Measurements from ENCODE around the gene RNF220. TPM values are rescaled to one million over a fixed set of nuclear protein-coding genes. Genes with fewer than 3 reads are reported as not detected.

The RNF220 gene
- total and polyA plus RNA-seq, 2 of the 13 experiments (the other 11 are each of a cell fraction or from before 2014, with no cell fraction given), result 48.2 to 72.1 TPM

DNA sequence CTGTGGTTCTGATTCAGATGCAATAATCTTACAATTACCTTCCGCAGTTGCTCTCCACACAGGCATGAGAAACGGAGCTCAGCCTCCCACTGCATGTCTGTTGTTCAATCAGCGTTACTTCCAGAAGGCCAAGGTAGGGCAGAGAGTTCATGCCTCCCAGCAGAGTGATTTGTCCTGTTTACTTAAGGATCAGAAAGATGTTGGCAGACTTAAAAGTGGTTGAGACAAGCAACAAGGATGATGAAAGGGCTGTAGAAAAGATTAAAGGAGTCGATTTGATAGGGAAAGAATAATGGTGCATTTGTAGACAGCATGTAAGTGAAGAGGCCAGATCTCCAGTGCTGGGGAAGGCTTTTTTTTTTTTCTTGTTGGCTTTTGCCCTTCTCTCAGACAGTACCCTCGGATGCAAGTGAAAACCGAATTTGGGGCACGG, 296.1 kb downstream of the RNF220 start (continued):
- no peak for TF ChIP-seq ZNF615 (CRISPR knock-in tag; IDR thresholded peaks at IDR 0.05; ENCODE audit: borderline replicate concordance)
- TF ChIP-seq NR2F1 (CRISPR knock-in tag; IDR thresholded peaks at IDR 0.05), result peak in 1 of 2 experiments; percentile 49; a peak in 1 of 4 replicates
- no peak for TF ChIP-seq CENPT (CRISPR knock-in tag; IDR thresholded peaks at IDR 0.05; ENCODE audit: low read depth)
- TF ChIP-seq ONECUT2 (CRISPR knock-in tag; IDR thresholded peaks at IDR 0.05), result no peak
- TF ChIP-seq ZNF484 (CRISPR knock-in tag; IDR thresholded peaks at IDR 0.05; ENCODE audit: borderline replicate concordance, low read depth), result no peak
- no peak for TF ChIP-seq ZNF598 (CRISPR knock-in tag; IDR thresholded peaks at IDR 0.05; ENCODE audit: borderline replicate concordance)
- no peak for TF ChIP-seq PHF20 (CRISPR knock-in tag; IDR thresholded peaks at IDR 0.05)
- TF ChIP-seq SP1 (IDR thresholded peaks at IDR 0.05), result no peak
- TF ChIP-seq SP1 (CRISPR knock-in tag; IDR thresholded peaks at IDR 0.05), result no peak
- TF ChIP-seq NR2F6 (IDR thresholded peaks at IDR 0.05), result peak; percentile 84
- TF ChIP-seq NR2F6 (CRISPR knock-in tag; IDR thresholded peaks at IDR 0.05), result peak; percentile 76
- no peak for TF ChIP-seq NRL (CRISPR knock-in tag; IDR thresholded peaks at IDR 0.05; ENCODE audit: borderline replicate concordance)
- TF ChIP-seq ZNF382 (CRISPR knock-in tag; IDR thresholded peaks at IDR 0.05; ENCODE audit: borderline replicate concordance), result no peak
- peak; percentile 32; the same call in 1 of the 2 replicates for TF ChIP-seq SALL1 (CRISPR knock-in tag; IDR thresholded peaks at IDR 0.05)
- no peak for TF ChIP-seq GLI4 (CRISPR knock-in tag; IDR thresholded peaks at IDR 0.05; ENCODE audit: borderline replicate concordance)
- TF ChIP-seq HDAC1 (CRISPR knock-in tag; IDR thresholded peaks at IDR 0.05), result peak; percentile 54; the same call in 1 of the 2 replicates
- no peak for TF ChIP-seq ZKSCAN1 (IDR thresholded peaks at IDR 0.05; ENCODE audit: low read length)
- no peak for TF ChIP-seq SALL2 (CRISPR knock-in tag; IDR thresholded peaks at IDR 0.05)
- no peak for TF ChIP-seq ZNF101 (CRISPR knock-in tag; IDR thresholded peaks at IDR 0.05; ENCODE audit: borderline replicate concordance, low read depth)
- 0 out of 2 replicates have a peak, but pooled peaks have one; percentile 50 for TF ChIP-seq SNAPC2 (CRISPR knock-in tag; IDR thresholded peaks at IDR 0.05)
- 0 out of 2 replicates have a peak, but pooled peaks have one; percentile 44 for TF ChIP-seq GATA4 (IDR thresholded peaks at IDR 0.05; ENCODE audit: borderline replicate concordance, low read depth)
- no peak for TF ChIP-seq KDM5B (CRISPR knock-in tag; IDR thresholded peaks at IDR 0.05; ENCODE audit: borderline replicate concordance)
- TF ChIP-seq, protein P1, sequence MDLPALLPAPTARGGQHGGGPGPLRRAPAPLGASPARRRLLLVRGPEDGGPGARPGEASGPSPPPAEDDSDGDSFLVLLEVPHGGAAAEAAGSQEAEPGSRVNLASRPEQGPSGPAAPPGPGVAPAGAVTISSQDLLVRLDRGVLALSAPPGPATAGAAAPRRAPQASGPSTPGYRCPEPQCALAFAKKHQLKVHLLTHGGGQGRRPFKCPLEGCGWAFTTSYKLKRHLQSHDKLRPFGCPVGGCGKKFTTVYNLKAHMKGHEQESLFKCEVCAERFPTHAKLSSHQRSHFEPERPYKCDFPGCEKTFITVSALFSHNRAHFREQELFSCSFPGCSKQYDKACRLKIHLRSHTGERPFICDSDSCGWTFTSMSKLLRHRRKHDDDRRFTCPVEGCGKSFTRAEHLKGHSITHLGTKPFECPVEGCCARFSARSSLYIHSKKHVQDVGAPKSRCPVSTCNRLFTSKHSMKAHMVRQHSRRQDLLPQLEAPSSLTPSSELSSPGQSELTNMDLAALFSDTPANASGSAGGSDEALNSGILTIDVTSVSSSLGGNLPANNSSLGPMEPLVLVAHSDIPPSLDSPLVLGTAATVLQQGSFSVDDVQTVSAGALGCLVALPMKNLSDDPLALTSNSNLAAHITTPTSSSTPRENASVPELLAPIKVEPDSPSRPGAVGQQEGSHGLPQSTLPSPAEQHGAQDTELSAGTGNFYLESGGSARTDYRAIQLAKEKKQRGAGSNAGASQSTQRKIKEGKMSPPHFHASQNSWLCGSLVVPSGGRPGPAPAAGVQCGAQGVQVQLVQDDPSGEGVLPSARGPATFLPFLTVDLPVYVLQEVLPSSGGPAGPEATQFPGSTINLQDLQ (CRISPR knock-in tag; IDR thresholded peaks at IDR 0.05), result no peak
- TF ChIP-seq ZNF746 (CRISPR knock-in tag; IDR thresholded peaks at IDR 0.05), result no peak
- TF ChIP-seq, protein P2, sequence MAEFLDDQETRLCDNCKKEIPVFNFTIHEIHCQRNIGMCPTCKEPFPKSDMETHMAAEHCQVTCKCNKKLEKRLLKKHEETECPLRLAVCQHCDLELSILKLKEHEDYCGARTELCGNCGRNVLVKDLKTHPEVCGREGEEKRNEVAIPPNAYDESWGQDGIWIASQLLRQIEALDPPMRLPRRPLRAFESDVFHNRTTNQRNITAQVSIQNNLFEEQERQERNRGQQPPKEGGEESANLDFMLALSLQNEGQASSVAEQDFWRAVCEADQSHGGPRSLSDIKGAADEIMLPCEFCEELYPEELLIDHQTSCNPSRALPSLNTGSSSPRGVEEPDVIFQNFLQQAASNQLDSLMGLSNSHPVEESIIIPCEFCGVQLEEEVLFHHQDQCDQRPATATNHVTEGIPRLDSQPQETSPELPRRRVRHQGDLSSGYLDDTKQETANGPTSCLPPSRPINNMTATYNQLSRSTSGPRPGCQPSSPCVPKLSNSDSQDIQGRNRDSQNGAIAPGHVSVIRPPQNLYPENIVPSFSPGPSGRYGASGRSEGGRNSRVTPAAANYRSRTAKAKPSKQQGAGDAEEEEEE (CRISPR knock-in tag; IDR thresholded peaks at IDR 0.05; ENCODE audit: borderline replicate concordance), result no peak
- TF ChIP-seq PHF21A (CRISPR knock-in tag; IDR thresholded peaks at IDR 0.05), result no peak
- no peak for TF ChIP-seq AHR (CRISPR knock-in tag; IDR thresholded peaks at IDR 0.05)
- no peak for TF ChIP-seq ZNF75D (CRISPR knock-in tag; IDR thresholded peaks at IDR 0.05; ENCODE audit: borderline replicate concordance)
- TF ChIP-seq HNRNPL (IDR thresholded peaks at IDR 0.05; ENCODE audit: low read depth, low read length), result no peak
- peak; percentile 66 for TF ChIP-seq HNF4A (CRISPR knock-in tag; IDR thresholded peaks at IDR 0.05)
